Fibroblast of the conjunctiva (primary cell): ENCODE data around the gene KCTD11.
A peak's percentile ranks its signal among the peaks of the same experiment; 100 is the strongest.

Source experiments
- DNase-seq: peaks from one replicate; pipeline ENCODE4 v3.0.0-alpha.2; 2010; ENCODE audit warnings: low read depth

The KCTD11 gene

GRCh38 chr17:7380321-7380720 is 28.4 kb downstream of the KCTD11 start:
- peak; percentile 53 for DNase-seq

DNA sequence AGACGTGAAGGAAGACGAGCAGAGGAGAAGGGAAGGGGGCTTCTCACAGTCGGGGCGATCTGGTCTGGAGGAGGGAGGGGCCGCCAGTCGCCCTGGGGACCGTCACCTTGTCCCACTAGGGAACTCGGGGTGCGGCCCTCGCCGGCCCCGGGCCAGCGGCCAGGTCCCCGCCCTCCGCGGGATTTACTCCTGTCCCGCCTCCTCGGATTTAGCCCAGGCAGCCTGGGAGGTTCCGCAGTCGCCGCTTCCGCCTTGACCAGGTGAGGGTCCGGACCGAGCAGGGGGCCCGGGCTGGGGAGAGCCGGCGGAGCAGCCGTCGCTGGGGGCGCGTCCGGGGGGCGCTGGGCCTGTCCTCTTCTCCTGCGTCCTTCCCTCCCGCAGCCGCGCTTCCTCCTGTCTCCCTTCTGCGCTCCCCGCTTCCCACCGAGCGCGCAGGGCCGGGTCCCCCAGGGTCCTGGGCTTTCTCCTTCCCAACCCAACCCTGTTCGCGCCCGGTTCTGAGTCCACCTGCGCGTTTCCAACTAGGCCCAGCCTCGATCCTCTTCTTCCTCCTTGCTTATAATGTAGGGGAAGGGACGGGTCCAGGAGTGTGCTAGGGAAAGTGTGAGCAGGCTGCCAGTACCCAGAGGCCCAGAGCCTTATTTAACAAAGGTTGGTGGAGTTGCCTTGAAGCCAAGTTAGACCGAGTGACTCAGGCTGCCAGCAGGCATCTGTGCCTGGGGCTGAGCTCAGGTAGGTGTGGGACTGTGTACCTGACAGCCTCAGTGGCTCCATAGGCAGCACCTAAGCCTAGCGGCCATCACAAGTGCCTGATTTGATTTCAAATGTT is 29.1 kb downstream of the KCTD11 start, which contains the start of gene TNK1:
Gene TNK1, plus strand, starts transcription at position 235 of the 829 bp plus-strand sequence. CDS start 1,838 bp downstream, outside the sequence.
- DNase-seq: no peak

DNA sequence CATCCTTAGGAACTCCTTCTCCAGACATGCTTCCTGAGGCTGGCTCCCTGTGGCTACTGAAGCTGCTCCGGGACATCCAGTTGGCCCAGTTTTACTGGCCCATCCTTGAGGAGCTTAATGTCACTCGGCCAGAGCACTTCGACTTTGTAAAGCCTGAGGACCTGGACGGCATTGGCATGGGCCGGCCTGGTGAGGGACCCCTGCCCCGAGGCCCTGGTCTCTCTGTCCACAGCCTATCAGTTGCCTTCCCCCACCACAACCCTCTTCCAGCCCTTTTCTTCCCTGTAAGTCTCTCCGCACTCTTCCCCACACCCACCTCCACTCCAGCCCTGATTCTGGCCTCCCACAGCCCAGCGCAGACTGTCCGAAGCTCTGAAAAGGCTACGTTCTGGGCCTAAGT is 30.9 kb downstream of the KCTD11 start:
- DNase-seq: no peak

- no peak for DNase-seq
Observed at GRCh38 chr17:7383371-7383741, 31.4 kb downstream of the KCTD11 start.

GRCh38 chr17:7383742-7384488 is 32.0 kb downstream of the KCTD11 start:
- DNase-seq: no peak

DNA sequence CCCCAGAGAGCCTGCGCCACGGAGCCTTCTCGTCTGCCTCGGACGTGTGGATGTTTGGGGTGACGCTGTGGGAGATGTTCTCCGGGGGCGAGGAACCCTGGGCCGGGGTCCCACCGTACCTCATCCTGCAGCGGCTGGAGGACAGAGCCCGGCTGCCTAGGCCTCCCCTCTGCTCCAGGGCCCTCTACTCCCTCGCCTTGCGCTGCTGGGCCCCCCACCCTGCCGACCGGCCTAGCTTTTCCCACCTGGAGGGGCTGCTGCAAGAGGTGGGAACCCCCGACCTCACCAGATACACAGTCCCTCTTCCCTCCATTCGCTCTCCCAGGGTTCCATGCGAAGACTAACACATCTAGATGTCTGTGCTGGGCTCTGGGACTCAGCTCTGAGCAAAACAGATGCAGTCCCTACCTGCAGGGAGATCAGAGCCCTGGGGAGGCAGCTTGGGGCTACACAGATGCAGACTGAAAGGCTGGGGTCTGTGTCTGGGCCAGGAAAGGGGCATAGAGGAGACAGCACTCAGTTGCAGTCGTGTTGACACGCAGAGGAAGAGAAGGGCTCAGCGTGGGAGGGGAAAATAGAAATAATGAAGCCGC is 32.6 kb downstream of the KCTD11 start:
- DNase-seq: no peak

GRCh38 chr17:7388856-7389255 is 36.9 kb downstream of the KCTD11 start:
- DNase-seq: no peak

GRCh38 chr17:7389924-7390910 is 38.3 kb downstream of the KCTD11 start:
- DNase-seq: no peak

- DNase-seq: no peak
Observed at GRCh38 chr17:7391307-7391706, 39.3 kb downstream of the KCTD11 start.

DNA sequence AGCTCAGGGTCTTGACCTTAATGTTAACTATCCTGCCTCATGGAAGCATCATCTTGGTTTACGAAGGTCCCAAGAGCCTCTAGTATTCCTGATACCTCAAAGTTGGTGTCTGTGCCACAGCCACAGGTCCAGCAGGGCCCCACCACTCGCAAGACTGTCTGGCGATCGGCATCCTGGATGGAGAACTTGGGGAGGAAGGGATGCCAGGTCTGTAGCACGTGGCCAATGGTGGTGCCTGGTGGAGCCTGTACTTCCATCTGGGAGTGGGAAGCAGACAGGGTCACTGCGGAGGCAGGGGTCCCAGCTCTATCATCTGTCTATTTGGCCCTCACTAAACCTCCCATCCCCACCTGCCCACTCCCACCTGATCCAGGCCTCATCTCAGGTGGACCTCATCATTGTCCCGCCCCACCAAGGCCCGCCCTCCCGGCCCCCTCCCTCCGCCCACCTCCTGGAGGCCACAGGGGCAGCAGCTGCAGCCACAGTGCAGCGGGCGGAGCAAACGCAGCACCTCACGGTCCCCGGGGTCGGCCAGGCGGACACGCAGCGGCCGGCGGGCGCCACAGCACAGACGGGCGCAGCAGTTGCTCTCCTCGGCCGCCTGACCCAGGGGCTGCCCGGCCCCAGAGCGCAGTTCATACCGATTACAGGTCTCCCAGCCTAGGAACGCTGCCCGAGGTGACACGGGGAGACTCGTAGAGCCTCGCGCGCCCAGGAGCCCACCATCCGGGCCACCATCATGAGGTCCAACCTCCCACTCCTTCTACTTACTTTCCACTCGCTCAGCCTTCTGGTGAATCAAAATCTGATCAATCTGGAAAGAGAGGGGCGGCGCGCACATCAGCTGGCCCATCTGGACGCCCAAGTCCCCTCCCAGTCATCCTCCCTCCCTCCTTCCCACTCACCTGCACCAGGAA is 41.0 kb downstream of the KCTD11 start:
- DNase-seq: no peak

DNA sequence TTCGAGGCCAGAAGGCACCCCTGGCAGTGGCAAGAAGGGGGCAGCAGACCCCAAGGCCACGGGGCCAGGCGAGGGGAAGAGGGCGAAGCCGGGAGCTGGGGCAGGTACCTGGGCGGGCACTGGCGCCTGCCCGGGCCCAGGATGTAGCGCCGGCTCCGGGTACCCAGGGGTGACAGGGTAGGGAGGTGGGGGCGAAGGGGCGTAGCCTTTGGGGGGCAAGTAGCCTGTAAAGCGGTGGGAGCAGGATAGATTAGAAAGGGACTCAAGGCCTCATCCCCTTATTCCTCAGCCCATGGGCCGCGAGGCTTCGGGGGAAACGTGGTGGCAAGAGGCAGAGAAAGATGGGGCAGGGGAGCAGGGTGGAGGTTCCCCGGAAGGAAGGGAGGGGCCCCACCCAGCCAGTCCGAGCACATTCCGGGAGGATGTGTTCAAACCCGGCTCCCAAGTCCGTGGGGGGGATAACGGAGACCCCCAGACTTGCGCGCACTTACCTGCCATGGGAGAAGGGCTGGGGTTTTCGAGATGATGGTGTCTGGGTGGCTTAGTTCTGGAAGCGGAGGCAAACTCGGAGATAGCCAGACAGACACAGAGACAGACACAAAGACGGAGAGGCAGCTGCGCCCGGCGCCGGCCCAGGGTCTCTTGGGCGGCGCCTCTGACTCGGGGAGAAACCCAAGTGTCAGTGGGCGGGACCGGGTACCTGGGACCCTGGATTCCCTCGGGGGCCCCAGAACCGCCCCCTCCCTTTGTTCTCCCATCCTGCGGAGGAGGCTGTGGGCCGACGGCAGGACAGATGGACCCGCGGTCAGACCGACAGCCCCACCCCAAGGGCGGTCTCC is 41.9 kb downstream of the KCTD11 start:
- no peak for DNase-seq

GRCh38 chr17:7394452-7395191 is 42.7 kb downstream of the KCTD11 start, which contains the start of gene PLSCR3:
TSS of gene PLSCR3 (minus strand) at chr17:7394525. CDS start at chr17:7394110, 415 bp downstream.
- DNase-seq: peak; percentile 63

DNA sequence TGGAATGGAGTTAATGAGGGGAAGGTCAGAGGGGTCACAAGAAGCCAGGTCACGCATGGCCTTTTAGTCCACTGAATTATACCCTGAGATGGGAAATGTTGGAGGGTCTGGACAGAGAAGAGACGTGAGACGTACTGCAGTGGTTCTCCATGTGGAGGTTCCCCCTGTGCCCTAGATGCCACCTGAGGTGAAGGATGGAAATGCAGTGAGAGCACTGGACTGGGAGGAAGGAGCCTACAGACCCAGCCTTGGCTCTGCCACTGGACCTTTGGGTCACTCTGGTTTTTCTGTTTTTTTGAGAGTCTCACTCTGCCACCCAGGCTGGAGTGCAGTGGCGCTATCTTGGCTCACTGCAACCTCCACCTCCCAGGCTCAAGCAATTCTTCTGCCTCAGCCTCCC is 44.2 kb downstream of the KCTD11 start:
- no peak for DNase-seq

DNA sequence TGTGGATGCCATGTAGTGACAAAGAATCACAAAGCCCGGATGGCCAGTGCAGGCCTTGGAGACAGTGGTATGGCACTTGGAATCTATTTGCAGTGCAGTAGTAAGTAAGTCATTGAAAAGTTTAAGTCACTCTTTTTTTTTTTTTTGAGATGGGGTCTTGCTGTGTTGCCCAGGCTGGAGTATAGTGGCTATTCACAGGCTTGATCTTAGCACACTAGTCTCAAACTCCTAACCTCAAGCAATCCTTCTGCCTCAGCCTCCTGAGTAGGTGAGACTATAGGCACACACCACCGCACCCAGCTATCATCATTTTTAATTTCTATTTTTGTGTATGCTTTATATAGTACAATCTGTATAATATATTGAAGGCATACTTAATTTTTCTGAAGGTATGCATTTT is 46.6 kb downstream of the KCTD11 start:
- no peak for DNase-seq

DNA sequence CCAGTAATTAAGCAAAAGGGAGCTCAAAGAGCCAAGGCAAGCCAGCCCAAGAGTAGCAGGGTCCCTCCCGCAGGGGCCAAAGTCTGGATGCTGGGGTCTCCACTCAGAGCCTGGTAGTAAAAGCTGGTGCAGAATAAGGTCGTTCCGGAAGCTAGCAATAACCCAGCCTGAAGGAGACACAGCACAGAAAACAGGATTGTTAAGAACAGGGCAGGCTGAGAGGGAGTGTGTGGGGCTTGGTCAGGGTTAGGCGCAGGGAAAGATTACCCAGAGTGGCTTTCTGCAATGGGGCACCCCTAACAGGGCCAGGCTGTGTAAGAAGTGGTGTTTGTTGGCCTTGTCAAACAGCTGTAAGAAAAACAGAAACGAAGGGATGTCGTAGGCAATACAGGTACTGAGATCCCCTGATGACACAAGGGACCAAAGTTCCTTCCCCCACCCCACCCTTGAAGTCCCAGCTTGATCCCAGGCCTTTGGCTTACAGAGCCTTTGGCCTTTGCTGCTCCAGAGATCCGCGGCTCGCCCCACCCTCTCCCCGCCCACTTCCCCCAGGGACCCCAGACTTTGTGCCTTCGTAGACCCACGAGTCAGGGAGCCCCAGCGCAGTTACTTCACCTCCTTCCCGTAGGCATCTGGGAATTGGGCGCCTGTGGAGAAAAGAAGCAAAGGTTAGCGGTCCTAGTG is 51.2 kb downstream of the KCTD11 start:
- DNase-seq: no peak

DNA sequence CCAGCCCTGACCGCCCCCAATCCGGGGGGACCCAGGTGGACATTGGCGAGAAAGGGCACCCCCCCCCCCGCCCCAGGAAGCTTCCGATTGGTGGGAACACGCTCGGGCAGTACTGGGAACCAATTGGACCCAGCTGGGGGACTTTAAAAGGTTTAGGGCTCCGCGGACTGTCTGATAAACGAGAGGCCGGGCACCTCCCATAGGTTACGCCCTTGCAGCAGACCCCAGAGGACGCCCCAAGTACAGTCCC is 51.7 kb downstream of the KCTD11 start:
- DNase-seq: no peak

GRCh38 chr17:7403977-7404736 is 52.2 kb downstream of the KCTD11 start, which contains the start of gene TMEM256:
TSS of gene TMEM256 (minus strand) at chr17:7404097. CDS start at chr17:7404084, 13 bp downstream.
- DNase-seq: peak; percentile 99
